Cardiac muscle cell (in vitro differentiated cells and primary cell): Measurements from ENCODE around the gene PRR29. TPM values are rescaled to one million over a fixed set of nuclear protein-coding genes. Genes with fewer than 3 reads are reported as not detected.

Experiments
- DNase-seq, 2 donors: peaks; one replicate each; pipeline versions ENCODE4 v3.0.0 to v3.0.0-alpha.2; 2010 to 2017; ENCODE audit warnings: low read depth in 1 of 2, low spot score in 1 of 2
- H3K27ac ChIP-seq: fragments of 200-600 bp; sonication (generic); 2 replicates; pipeline ENCODE4 v1.5.1; 2016
- H3K27me3 ChIP-seq: fragments of 200-600 bp; sonication (generic); 2 replicates; pipeline ENCODE4 v1.6.0; 2016; ENCODE audit warnings: control low read depth
- H3K36me3 ChIP-seq: fragments of 200-600 bp; sonication (generic); 2 replicates; pipeline ENCODE4 v1.5.1; 2016; ENCODE audit warnings: control low read depth
- H3K4me1 ChIP-seq: fragments of 200-600 bp; sonication (generic); 2 replicates; pipeline ENCODE4 v1.8.1; 2017; ENCODE audit warnings: low read depth, mild to moderate bottlenecking, mixed run types
- H3K4me3 ChIP-seq: fragments of 200-600 bp; sonication (generic); 2 replicates; pipeline ENCODE4 v1.5.1; 2016; ENCODE audit warnings: mild to moderate bottlenecking
- H3K9me3 ChIP-seq: fragments of 200-600 bp; sonication (generic); 2 replicates; pipeline ENCODE4 v1.5.1; 2017; ENCODE audit warnings: low read depth, mild to moderate bottlenecking, control low read depth
- CTCF ChIP-seq: IDR thresholded peaks from 2 replicates; pipeline ENCODE4 v1.5.1; 2012; ENCODE audit warnings: low read depth, mild to moderate bottlenecking, low read length
- polyA plus RNA-seq: library from polyadenylated mRNA; unstranded; fragments of >200 nt; fragmentation: Nextera tagmentation; extraction: Ambion mirVana; gene quantifications from 2 replicates; pipeline ENCODE4 v1.2.1, GENCODE V29; 2016
- total RNA-seq: library from RNA; depleted of rRNA; stranded (reverse); fragments of >200 nt; gene quantifications from 2 replicates; pipeline ENCODE4 v1.2.3, GENCODE V29; 2016

Gene PRR29
- total and polyA plus RNA-seq, 2 experiments from 2014 or later = 1.7 to 3.6 TPM

- Histone ChIP-seq H3K36me3 (no peaks in the 10 kb centered on the region), H3K27ac (no peak overlapping the region), H3K4me3 (no peak overlapping the region), H3K9me3 (no peaks in the 10 kb centered on the region), H3K4me1 (no peaks in the 10 kb centered on the region), H3K27me3 (no peaks in the 10 kb centered on the region)
- DNase-seq = no peak
- TF ChIP-seq CTCF = no peak
These were observed 39.0 kb downstream of the PRR29 start for GRCh38 chr17:64037180-64037579.

- no peaks in the 10 kb centered on the region for H3K4me1 ChIP-seq
- no peaks in the 10 kb centered on the region for H3K9me3 ChIP-seq
- H3K27me3 ChIP-seq = no peaks in the 10 kb centered on the region
- TF ChIP-seq CTCF = no peak
- H3K4me3 ChIP-seq = no peak overlapping the region
- no peak overlapping the region for H3K27ac ChIP-seq
- DNase-seq = no peak
- no peaks in the 10 kb centered on the region for H3K36me3 ChIP-seq
These were observed 39.7 kb downstream of the PRR29 start for GRCh38 chr17:64037802-64038201.

GRCh38 chr17:64038331-64039105, 40.4 kb downstream of the PRR29 start:
- Histone ChIP-seq H3K9me3 (no peaks in the 10 kb centered on the region), H3K36me3 (no peaks in the 10 kb centered on the region), H3K27me3 (no peaks in the 10 kb centered on the region), H3K4me1 (no peaks in the 10 kb centered on the region), H3K27ac (no peak overlapping the region), H3K4me3 (no peak overlapping the region)
- TF ChIP-seq CTCF = no peak
- DNase-seq = no peak

GRCh38 chr17:64039106-64039400, 40.9 kb downstream of the PRR29 start:
- no peaks in the 10 kb centered on the region for H3K9me3 ChIP-seq
- TF ChIP-seq CTCF = no peak
- no peaks in the 10 kb centered on the region for H3K36me3 ChIP-seq
- H3K4me1 ChIP-seq = no peaks in the 10 kb centered on the region
- no peak overlapping the region for H3K4me3 ChIP-seq
- no peak for DNase-seq
- no peaks in the 10 kb centered on the region for H3K27me3 ChIP-seq
- H3K27ac ChIP-seq = no peak overlapping the region

- Histone ChIP-seq H3K36me3 (no peaks in the 10 kb centered on the region), H3K27ac (no peak overlapping the region), H3K27me3 (no peaks in the 10 kb centered on the region), H3K4me1 (no peaks in the 10 kb centered on the region), H3K4me3 (no peak overlapping the region), H3K9me3 (no peaks in the 10 kb centered on the region)
- no peak for DNase-seq
- TF ChIP-seq CTCF = no peak
These were observed 42.1 kb downstream of the PRR29 start for GRCh38 chr17:64040206-64040605.
